OCI-LY3 (cell line): Measurements from ENCODE around the gene IQCH.

Experiments
- CTCF ChIP-seq: fragments of 200-600, 300-600 bp; sonication (generic); IDR thresholded peaks from 2 replicates; pipeline ENCODE4 v1.5.1; 2014; ENCODE audit warnings: antibody characterized with exemption, low read length, low read depth
- EZH2phosphoT487 ChIP-seq: fragments of 200-600 bp; shearing (Covaris generic); IDR thresholded peaks from 2 replicates; pipeline ENCODE4 v1.6.1; 2018; ENCODE audit warnings: antibody characterized with exemption, mixed run types, low read depth

- no peak for TF ChIP-seq CTCF
- TF ChIP-seq EZH2phosphoT487, result no peak
Observed at GRCh38 chr15:67468416-67468815, 213.8 kb downstream of the IQCH start.
